NK-92 treated with Interleukin-12 subunit alpha and Interleukin-12 subunit beta, amount 100 ng/mL, for 24 hours (cell line): ENCODE results near the gene EXOC1L.

Experiments
- DNase-seq: peaks from one replicate; lab custom pipeline; 2025; lab: John Stamatoyannopoulos, UW

The EXOC1L gene, protein sequence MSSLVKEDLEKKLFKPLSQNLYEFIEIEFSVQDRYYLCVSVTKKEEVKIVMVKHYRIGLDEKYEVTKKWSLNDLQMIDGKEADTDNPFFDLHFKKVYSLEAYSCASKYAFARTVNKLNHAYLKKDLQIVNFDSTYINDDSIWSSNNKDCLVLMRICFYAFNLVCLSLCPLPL

DNA sequence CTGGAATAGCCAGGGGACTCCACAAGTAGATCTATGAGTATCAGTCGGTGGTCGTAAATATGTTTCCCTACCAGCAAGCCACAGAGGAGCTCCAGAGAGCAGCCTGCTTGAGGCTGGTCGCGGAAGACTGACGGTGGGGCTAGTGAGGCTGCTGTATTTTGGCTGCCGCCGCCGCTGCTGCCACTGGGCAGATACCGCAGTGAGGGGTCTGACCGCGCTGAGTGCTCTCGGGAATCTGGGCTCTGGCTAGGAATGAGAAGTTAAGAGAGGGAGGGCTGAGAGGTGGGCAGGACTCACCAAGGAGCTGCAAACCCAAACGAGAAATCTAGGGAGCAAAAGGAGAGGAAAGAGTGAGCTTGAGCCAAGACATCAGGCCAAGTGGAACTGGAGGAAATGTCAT is at the start of gene EXOC1L:
TSS of gene EXOC1L (plus strand) at position 157 of the 400 bp plus-strand sequence. CDS start at position 394, 237 bp downstream.
- DNase-seq: no peak

DNA sequence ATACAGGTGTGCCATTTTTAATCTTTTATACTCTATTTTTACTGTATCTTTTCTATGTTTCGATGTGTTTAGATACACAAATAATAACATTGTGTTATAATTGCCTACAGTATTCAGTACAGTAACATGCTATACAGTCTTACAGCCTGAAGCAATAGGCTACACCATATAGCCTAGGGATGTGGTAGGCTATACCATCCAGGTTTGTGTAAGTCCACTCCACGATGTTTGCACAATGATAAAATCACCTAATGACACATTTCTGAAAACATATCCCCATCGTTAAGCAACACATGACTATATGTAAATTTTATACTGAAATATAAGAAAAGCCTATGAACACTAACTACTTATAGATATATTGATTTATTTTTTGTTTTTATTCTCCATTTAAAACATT is 48.9 kb upstream of the EXOC1L start:
- DNase-seq: no peak

DNA sequence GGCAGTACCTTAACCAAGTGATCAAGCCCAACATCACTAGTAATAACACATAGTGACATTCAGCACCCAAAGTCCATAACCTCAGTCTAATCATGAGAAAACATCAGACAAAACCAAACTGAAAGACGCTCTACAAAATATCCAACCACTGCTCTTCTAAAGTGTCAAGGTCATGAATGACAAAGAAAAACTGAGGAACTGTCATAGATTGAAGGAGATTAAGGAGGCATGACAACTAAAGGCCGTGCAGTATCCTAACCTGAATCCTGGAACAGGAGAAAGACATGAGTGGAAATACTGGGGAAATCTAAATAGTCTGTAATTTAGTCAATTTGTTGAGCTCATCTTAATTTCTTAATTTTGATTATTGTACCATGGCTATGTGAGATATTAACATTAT is 38.2 kb upstream of the EXOC1L start:
- DNase-seq: no peak

DNA sequence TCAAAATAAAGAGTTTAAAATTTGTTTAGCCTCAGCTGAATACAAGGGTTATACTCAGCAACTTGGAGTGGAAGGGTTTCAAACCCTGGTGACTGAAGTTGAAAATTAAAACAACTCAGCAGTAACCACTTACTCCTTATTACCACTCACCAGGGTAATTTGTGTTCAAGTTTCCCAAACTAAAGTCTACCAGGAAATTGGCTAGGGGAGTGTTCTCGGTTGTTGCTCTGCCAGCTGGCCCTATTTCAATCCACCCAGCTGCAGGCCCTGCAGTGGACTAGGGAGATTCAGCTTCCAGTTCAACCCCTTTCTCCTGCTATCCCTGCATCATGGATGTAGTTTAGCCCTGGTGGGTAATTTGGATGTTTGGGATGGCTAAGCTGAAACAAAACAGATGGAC is 37.8 kb upstream of the EXOC1L start:
- no peak for DNase-seq

DNA sequence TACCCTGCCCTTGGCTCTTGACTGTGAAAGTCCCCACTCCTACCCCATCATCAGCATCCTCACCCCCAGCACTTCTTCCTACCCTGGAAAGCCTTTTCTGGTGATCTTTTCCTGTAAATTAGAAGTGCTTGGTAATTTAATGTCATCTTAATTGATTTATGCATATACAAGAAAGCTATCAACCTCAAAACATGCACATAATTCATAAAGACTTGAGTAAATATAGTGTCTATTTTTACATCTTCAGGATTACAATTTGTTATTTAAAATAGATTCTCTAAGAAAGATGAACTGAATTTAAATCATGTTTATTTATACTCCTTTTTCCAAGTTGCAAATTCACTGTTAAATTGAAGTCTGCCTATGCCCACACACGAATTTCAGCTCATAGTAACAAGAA is 36.0 kb upstream of the EXOC1L start:
- no peak for DNase-seq

DNA sequence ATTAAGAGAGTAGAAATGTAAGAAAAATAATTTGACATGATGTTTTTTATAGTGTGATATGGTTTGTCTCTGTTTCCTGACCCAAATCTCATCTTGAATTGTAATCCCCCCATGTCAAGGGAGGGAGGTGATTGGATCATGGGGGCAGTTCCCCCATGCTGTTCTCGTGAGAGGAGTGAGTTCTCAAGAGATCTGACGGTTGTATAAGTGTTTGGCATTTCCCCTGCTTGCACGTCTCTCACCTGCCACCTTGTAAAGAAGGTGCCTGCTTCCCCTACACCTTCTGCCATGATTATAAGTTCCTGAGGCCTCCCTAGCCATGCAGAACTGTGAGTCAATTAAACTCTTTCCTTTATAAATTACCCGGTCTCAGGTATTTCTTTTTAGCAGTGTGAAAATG is 34.8 kb upstream of the EXOC1L start:
- DNase-seq: no peak

DNA sequence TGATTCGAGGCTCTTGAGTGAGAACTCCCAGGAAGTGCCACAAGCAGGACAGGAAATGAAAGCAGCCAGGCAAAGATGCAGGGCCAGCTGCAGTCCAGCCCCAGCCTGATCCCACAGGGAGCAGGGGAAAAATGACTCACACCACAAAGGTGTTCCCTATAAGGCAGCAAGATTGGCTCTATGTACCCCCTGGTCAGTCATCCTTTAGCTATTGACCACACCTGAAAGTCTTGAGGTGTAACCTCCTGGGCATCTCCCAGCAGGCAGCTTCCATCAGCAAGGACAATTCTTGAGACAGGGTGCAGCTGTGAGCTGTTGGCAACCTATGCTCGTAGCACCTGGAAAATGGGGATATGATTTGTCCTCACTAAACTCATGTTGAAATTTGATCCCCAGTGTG is 27.9 kb upstream of the EXOC1L start:
- no peak for DNase-seq

DNA sequence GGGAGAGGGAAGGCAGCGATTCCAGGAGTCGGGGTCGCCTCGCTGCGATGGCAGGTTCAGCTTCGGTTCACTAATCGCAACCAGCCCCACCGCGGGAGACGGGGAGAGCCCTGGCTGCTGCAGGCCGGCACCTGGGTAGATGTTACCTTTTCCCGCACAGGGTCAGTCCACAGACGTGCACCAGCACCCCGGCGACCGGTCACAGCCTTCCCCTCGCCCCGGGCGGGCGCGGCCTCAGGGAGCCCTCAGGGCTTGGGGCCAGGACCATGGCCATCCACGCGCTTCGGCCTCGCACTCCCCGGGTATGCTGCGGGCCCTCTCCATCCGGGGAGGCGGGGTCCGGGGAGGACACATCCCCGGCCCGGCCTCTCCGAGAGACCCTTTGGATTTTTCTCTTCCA is 26.1 kb upstream of the EXOC1L start:
- DNase-seq: no peak

DNA sequence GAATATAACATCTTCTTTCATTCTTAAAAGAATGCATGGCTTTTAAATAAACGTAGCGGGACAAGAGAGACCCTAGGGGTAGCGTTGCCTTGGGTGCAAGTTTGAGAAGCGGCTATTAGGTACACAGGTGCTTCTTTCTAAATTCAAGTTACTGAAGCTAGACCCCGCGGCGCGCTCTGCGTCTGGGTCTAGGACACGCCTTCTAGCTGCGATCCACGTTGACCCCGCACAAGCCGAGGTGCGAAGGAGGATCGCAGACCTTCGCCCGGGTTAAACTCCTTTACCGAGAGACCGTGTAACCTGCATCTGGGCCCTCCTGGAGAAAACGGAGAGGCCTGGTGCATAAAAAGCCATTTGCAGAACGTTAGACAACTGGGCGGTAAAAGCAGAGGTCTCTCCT is 25.5 kb upstream of the EXOC1L start:
- DNase-seq: no peak

DNA sequence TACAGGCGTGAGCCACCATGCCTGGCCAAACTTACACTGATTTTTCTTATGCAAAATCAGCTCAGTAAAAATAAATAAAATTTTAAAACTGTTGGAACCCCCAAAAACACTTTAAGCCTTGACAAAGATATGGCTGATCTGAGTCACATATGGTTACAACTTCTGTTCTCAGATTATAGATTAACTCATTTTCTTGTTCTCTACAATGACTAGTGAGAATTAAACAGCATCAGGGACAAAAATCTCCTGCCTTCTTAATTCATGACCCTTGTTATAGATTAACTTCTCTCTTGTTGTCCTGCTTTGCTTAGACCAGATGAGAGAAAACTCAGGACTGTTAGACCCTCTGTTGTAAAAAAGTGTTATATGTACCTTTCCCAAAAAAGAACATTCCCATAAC is 24.2 kb upstream of the EXOC1L start:
- no peak for DNase-seq

DNA sequence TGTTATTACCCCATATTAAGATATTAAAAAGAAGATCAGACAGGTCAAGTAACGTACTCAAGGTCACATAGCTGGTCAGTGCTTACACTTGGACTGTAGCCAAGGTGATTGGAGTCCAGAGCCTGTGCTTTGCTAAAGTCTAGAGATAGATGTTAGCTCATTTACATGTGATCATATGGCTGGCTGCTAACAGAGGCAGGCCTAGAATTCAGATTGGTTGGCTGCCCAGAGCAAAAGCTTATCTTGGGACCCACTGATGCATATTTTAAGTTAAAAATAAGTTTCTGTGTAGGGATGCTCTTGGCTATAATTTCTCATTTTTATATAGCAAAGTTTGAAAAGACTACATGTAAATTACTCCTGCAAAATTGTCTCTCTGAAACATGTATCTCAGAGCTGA is 18.1 kb upstream of the EXOC1L start:
- no peak for DNase-seq

DNA sequence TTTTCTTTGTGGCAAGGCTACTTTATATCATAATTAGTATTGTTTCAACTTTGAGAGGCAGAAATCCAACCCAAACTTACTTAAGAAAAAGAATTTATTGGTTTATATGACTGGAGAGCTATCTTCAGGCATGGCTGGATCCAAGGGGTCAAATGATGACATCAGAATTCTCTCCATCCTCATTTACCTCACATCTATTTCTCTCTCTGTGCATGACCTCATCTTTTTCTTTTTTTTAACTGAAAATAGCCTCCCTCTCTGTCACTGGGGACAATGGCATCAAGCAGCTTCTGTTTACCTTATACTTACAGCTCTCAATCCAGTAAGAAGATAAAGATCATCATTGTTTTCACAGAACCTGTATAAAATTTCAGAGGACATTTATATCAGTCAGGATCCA is 12.0 kb upstream of the EXOC1L start:
- DNase-seq: no peak

DNA sequence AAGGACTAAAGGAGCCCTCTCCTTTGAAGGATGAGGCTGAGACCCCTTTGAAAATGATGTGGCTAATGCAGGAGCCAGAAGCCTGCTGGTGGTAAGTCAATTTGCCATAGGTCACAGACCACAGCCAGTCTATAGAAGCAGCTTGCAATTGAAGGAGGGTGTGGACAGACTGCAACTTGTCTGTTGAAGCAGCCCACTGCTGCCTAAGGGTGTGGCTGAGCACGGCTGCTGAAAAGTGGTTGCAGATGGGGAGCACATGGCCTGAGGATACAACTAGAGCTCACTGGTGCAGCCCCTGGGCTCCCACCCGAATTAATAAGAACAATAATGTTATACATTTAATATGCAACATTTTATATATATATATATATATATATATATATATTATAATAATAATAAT is 11.4 kb upstream of the EXOC1L start:
- DNase-seq: no peak

DNA sequence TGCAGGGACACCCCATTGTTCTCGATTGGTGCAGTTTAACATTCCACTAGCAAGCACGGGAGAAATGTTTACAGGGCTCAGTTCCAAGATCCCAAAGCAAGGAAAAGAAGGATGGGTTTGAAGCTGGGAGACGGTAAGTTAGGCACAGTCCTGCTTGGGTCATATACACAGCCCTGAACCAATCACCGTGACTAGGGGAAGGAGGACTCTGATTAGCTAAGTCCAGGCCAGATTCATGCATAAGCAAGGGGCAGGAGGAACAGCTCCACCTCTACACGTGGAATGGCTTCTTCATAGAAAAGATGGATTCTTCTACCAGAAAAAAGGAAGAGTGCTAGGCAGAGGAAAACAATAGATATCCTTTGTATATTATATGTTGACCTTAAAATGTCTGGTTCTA is 11.0 kb upstream of the EXOC1L start:
- DNase-seq: no peak

DNA sequence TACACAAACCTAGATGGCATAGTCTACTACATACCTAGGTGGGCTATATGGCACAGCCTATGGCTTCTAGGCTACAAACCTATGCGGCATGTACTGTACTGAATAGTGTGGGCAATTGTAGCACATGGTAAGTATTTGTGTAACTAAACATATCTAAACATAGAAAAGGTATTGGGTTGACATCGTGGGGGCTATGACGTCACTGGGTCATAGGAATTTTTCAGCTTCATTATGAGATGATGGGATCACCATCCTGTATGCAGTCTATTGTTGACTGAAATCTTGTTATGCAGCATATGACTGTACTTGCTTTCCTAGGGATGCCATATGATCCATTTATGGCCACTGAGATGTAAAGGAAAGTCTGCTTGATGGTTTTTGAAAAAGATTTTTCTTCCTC is 1.9 kb upstream of the EXOC1L start:
- DNase-seq: no peak

DNA sequence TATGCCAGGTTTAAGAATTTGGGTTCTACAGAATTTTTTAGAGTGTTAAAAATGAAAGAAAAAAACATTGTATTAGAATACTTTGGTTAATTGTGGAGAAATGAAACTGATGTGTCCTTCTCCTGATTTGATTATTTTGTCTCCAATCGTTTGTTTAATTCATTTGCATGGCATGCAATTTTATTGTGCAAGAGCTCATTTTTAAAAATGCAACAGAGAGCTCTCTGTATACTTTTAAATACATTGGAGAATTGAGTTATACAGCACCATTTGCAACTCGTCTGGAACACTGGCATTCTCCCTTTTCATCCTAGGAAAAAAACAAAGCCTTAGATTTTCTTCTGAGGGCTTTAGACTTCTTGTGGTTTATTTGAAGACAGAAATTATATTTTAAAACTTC is 689 bp downstream of the EXOC1L start:
- no peak for DNase-seq

DNA sequence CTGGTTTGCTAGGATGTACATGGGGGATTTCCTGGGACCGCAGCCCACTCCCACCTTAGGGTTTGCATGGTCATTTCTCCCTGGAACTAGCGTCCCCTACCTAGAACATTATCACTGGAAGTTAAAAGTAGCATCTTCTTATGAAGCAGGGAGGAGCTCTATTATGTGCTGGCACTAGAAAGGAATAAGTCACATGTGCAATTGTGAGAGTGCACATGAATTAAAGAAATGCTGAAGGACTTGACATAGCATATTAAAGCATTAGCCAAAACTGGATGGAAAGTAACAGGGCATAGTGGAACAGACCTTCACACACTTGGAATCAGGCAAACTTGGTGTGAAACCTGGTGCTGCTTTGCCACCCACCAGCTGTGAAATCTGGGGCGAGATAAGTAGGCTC is 2.7 kb downstream of the EXOC1L start:
- no peak for DNase-seq

DNA sequence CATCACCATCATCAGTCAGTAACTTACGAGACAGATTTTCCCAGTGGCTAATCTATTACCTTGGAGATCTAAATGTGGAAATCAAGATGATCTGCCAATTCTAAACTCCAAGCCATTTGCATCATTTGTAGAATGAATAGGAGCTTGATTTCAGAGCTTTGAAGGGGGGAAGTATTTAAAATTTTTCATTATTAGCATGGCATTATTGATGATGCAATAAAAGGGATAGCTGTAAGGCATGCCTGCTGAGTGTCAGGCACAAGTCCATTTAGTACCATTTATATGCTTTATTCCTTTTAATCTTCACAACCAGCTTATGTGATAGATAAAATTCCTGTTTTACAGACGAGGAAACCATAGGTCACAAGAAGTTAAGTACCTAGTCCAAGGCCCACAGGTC is 5.3 kb downstream of the EXOC1L start:
- DNase-seq: no peak

DNA sequence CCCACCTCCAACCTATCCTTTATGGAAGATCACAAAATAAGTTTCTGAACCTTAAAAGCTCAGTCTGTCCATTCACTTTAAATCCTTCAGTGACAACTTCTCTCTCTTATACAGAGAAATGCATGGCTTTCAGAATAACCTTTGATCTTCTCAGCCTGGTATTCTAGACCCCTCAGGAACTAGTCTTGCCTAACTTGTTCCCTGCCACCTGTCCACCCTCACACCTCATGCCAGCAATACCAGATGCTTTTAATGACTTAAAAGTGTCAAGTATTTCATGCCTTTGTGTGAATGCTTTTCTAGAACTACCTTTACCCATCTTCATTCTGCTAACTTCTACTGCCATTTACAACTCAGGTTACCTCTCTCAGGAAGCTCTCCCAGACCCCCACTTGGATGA is 7.4 kb downstream of the EXOC1L start:
- no peak for DNase-seq

DNA sequence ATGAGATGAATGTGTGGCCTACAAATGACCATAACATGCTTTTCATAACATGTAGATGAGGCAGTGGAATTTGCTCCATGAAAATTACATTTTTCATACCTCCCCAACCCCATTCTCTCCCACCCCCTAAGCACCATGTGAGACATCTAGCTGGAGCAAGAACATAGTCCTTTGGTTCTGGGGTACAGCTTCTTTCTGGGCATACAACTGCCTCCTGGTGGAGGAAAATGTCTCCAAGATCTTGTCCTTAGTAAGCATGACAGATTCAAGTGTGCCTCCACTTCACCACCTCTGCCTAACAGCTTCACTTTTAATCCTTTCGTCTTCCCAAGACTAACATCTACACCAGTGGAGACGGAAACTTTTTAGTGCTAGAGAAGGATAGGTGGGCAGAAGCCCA is 8.0 kb downstream of the EXOC1L start:
- no peak for DNase-seq

DNA sequence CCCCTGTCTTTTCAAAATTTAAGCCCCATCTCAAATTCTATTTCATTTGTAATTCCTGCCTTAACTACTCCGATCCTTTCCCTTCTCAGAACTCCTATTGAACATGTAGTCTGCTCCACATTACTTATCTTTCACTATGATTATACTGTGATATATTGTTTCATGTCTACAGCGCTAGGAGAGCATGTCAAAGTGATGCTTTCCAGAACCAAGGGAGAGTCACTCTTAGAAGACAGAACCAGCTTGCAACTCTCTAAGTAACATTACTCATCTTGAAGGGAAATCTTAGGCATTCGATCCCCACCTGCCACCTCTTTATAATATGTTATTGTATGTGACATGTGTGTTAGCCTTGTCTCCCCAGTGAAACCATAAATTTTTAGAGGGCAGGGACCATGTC is 10.5 kb downstream of the EXOC1L start:
- no peak for DNase-seq

DNA sequence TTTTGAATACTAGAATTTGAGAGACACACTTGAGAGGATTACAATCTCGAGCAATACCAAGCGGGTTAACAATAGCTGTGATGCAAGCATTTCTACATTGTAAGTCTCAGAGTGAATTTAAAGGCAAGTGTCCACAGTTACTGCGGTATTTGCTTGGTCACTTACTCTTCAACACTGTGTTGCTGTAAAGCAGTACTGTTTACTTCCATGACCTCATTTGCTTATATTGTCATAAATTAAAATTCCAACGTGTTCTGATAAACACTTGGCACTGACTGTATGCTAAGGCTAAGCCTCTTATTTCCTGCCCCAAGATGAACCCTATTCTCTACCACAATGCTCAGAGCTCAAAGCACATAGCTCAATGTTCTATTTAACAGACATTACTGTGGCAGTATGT is 11.1 kb downstream of the EXOC1L start:
- no peak for DNase-seq

DNA sequence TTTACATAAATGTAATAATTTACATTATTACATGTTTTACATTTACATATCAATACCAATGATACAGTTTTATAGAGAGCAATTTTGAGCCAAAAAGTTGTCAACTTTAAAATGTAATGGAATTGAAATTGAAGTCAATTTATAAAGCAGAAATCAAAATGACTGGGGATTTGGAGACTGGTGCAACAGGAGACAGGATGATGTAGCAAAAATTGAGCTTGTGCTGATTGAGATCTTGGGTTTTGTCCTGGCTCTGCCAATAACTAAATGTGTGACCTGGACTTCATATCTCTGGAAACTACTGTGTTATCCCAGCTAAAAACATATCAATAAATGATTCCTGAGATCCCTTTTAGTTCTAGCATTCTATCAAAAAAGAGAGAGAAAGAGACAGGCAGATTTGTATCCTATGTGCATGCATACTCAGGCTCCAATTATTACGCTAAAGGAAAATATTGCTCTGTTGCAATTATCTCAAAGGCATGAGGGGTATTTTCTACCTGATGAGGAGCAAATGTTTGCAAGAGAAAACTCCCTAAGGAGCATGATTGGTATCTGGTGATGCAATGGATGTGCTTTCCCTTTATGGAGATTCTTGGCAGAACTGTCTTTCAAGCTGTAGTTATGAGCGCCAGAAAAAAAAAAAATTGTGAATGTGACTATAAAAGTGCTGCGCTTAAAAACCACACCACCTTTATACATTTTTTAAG is 14.7 kb downstream of the EXOC1L start:
- no peak for DNase-seq

DNA sequence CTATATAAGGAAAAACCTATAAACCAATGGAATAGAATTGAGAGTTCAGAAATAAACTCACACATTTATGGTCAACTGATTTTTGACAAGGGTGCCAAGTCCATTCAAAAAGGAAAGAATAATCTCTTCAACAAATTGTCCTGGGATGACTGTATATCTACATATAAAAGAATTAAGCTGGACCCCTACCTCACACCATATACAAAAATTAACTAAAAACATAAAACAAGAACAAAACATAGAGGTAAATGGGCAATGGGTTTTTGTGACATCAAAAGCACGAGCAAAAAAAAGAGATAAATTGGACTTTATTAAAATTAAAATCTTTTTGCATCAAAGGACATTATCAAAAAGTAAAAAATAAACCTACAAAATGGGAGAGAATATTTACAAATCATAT is 18.3 kb downstream of the EXOC1L start:
- DNase-seq: no peak
